Calu3 (cell line): ENCODE results near the gene CMTM5. TPM values are rescaled to one million over a fixed set of nuclear protein-coding genes. Genes with fewer than 3 reads are reported as not detected.

Experiments used
- BruUV-seq: library from RNA; stranded (reverse); fragments of 400-500 nt; replicated peaks from 2 replicates; lab custom pipeline; 2021; lab: Mats Ljungman, UMichigan
- CTCF ChIA-PET: fragments of 300-600 bp; sonication (Branson Sonifier 250); formaldehyde crosslinking; loops from one replicate; lab custom pipeline; 2022; ENCODE audit warnings: antibody characterized with exemption; lab: Charles Lee
- DNase-seq: peaks from one replicate; pipeline ENCODE4 v3.0.0; 2022
- H3K27ac Mint-ChIP-seq: one replicate; pipeline ENCODE4 v1.8.0; 2022; ENCODE audit warnings: mixed read lengths; ENCODE audit not compliant: unreplicated experiment
- H3K27me3 Mint-ChIP-seq: one replicate; pipeline ENCODE4 v1.8.0; 2022; ENCODE audit warnings: mixed read lengths; ENCODE audit not compliant: unreplicated experiment
- H3K36me3 Mint-ChIP-seq: one replicate; pipeline ENCODE4 v1.8.0; 2022; ENCODE audit warnings: mild to moderate bottlenecking, moderate library complexity, mixed read lengths; ENCODE audit not compliant: insufficient read depth, unreplicated experiment
- H3K4me1 Mint-ChIP-seq: one replicate; pipeline ENCODE4 v1.8.0; 2022; ENCODE audit warnings: mild to moderate bottlenecking, low read depth, mixed read lengths; ENCODE audit not compliant: unreplicated experiment
- H3K4me3 Mint-ChIP-seq: one replicate; pipeline ENCODE4 v1.8.0; 2022; ENCODE audit warnings: mild to moderate bottlenecking, low read depth, moderate library complexity, mixed read lengths; ENCODE audit not compliant: unreplicated experiment
- H3K9me3 Mint-ChIP-seq: one replicate; pipeline ENCODE4 v1.8.0; 2022; ENCODE audit warnings: low read depth, mixed read lengths; ENCODE audit not compliant: unreplicated experiment
- intact Hi-C: fragments of 100-400 bp; cut with micrococcal nuclease; formaldehyde crosslinking; loops from one replicate; pipeline ENCODE4 v1.10.0; 2022; ENCODE audit not compliant: unreplicated experiment
- total RNA-seq: library from RNA; stranded (reverse); gene quantifications from 2 replicates; pipeline ENCODE4 v1.2.3, GENCODE V29; 2022
- TF ChIP-seq, protein P1 (sequence below): fragments of 200-600 bp; IDR thresholded peaks from one replicate; pipeline ENCODE4 v1.8.0; 2022; ENCODE audit warnings: antibody characterized with exemption; ENCODE audit not compliant: unreplicated experiment

Gene CMTM5
- total RNA-seq, 1 experiment from 2014 or later: not detected

- CTCF ChIA-PET: no interaction called here
- peaks cover 100% of the 10 kb centered on the region for H3K27me3 Mint-ChIP-seq
Measured at GRCh38 chr14:23406725-23407355, 30.0 kb downstream of the CMTM5 start.

GRCh38 chr14:23407516-23408306 lies 30.9 kb downstream of the CMTM5 start, which contains the start of gene MYH6:
Gene MYH6 (minus strand): TSS chr14:23408273. CDS start chr14:23407223, 1,050 bp downstream.
- no peak within 1 kb of the TSS for H3K4me3 Mint-ChIP-seq
- intact Hi-C loops: no loop called here
- CTCF ChIA-PET: no interaction called here
- TF ChIP-seq, protein P1, sequence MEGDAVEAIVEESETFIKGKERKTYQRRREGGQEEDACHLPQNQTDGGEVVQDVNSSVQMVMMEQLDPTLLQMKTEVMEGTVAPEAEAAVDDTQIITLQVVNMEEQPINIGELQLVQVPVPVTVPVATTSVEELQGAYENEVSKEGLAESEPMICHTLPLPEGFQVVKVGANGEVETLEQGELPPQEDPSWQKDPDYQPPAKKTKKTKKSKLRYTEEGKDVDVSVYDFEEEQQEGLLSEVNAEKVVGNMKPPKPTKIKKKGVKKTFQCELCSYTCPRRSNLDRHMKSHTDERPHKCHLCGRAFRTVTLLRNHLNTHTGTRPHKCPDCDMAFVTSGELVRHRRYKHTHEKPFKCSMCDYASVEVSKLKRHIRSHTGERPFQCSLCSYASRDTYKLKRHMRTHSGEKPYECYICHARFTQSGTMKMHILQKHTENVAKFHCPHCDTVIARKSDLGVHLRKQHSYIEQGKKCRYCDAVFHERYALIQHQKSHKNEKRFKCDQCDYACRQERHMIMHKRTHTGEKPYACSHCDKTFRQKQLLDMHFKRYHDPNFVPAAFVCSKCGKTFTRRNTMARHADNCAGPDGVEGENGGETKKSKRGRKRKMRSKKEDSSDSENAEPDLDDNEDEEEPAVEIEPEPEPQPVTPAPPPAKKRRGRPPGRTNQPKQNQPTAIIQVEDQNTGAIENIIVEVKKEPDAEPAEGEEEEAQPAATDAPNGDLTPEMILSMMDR: no peak
- no peaks in the 10 kb centered on the region for H3K9me3 Mint-ChIP-seq
- no peaks in the 10 kb centered on the region for H3K36me3 Mint-ChIP-seq
- DNase-seq: no peak
- H3K27me3 Mint-ChIP-seq: peaks cover 93% of the 10 kb centered on the region
- H3K27ac Mint-ChIP-seq: no peak within 1 kb of the TSS
- no TSS peak for BruUV-seq
- H3K4me1 Mint-ChIP-seq: no peaks in the 10 kb centered on the region

More at GRCh38 chr14:23406725-23407355, 30.0 kb downstream of the CMTM5 start:
- no peak for DNase-seq
- no peaks in the 10 kb centered on the region for H3K4me1 Mint-ChIP-seq
- intact Hi-C loops: no loop called here
- H3K4me3 Mint-ChIP-seq: no peak overlapping the region
- H3K36me3 Mint-ChIP-seq: no peaks in the 10 kb centered on the region
- no TSS peak for BruUV-seq
- TF ChIP-seq, protein P1: no peak
- H3K9me3 Mint-ChIP-seq: no peaks in the 10 kb centered on the region
- no peak overlapping the region for H3K27ac Mint-ChIP-seq

DNA sequence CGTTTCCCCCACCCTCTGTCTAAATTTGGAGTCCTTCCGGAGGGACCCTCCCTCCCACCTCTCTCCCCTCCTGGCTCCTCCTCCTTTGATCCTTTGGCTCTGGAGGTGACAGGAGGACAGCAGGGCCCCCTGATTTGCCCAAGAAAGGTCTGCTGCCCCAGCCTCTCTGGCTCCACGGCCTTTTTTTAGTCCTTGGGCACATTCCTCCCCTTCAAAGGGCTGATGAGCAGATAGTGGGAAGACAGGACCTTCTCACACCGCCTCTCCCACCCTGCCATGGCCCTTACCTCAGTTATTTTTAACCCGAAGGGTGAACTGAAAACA lies 31.4 kb downstream of the CMTM5 start:
- TF ChIP-seq, protein P1: no peak
- Mint-ChIP-seq H3K9me3 (no peaks in the 10 kb centered on the region), H3K27ac (no peak overlapping the region), H3K36me3 (no peaks in the 10 kb centered on the region), H3K27me3 (peaks cover 93% of the 10 kb centered on the region), H3K4me1 (no peaks in the 10 kb centered on the region), H3K4me3 (no peak overlapping the region)
- BruUV-seq: no TSS peak
- CTCF ChIA-PET: no interaction called here
- intact Hi-C loops: no loop called here
- DNase-seq: no peak

GRCh38 chr14:23409475-23409874 lies 32.6 kb downstream of the CMTM5 start:
- intact Hi-C loops: no loop called here
- Mint-ChIP-seq H3K9me3 (no peaks in the 10 kb centered on the region), H3K4me3 (no peak overlapping the region), H3K4me1 (no peaks in the 10 kb centered on the region), H3K27me3 (peaks cover 93% of the 10 kb centered on the region), H3K36me3 (no peaks in the 10 kb centered on the region), H3K27ac (no peak overlapping the region)
- CTCF ChIA-PET: no interaction called here
- TF ChIP-seq, protein P1: no peak
- no TSS peak for BruUV-seq
- DNase-seq: no peak
